HEK293 (cell line): ENCODE results near the gene ARMC7.
"Not testable (repeated sequence)": the region's sequence is repeated elsewhere in the genome, so short reads cannot be mapped to it uniquely, and the experiment has no call there.

Source experiments
- ATF2 ChIP-seq: fragments of 450-650 bp; formaldehyde crosslinking; IDR thresholded peaks from 2 replicates; pipeline ENCODE4 v1.5.1; 2016; ENCODE audit warnings: missing biosample characterization, missing genetic modification characterization, low read depth
- CTCF ChIP-seq: fragments of 450-650 bp; formaldehyde crosslinking; IDR thresholded peaks from 2 replicates; pipeline ENCODE4 v1.5.1; 2016; ENCODE audit warnings: missing biosample characterization, missing genetic modification characterization
- FEZF1 ChIP-seq: fragments of 450-650 bp; formaldehyde crosslinking; IDR thresholded peaks from 2 replicates; pipeline ENCODE4 v1.5.1; 2016; ENCODE audit warnings: missing biosample characterization, missing genetic modification characterization
- MYNN ChIP-seq: fragments of 450-650 bp; formaldehyde crosslinking; IDR thresholded peaks from 2 replicates; pipeline ENCODE4 v1.5.1; 2016; ENCODE audit warnings: missing biosample characterization, missing genetic modification characterization, borderline replicate concordance
- PATZ1 ChIP-seq: fragments of 450-650 bp; formaldehyde crosslinking; IDR thresholded peaks from 2 replicates; pipeline ENCODE4 v1.5.1; 2016; ENCODE audit warnings: missing biosample characterization, missing genetic modification characterization
- SALL2 ChIP-seq: fragments of 450-650 bp; formaldehyde crosslinking; IDR thresholded peaks from 2 replicates; pipeline ENCODE4 v1.5.0; 2017; ENCODE audit warnings: missing biosample characterization, mild to moderate bottlenecking, missing genetic modification characterization, borderline replicate concordance
- YY1 ChIP-seq: fragments of 450-650 bp; formaldehyde crosslinking; IDR thresholded peaks from 2 replicates; pipeline ENCODE4 v1.5.1; 2018; ENCODE audit warnings: missing biosample characterization, missing genetic modification characterization
- ZNF148 ChIP-seq: fragments of 450-650 bp; formaldehyde crosslinking; IDR thresholded peaks from 2 replicates; pipeline ENCODE4 v1.5.0; 2017; ENCODE audit warnings: missing biosample characterization, missing genetic modification characterization, borderline replicate concordance
- ZNF473 ChIP-seq: fragments of 450-650 bp; formaldehyde crosslinking; IDR thresholded peaks from 2 replicates; pipeline ENCODE4 v1.5.1; 2017; ENCODE audit warnings: missing biosample characterization, missing genetic modification characterization
- ZNF571 ChIP-seq: fragments of 450-650 bp; formaldehyde crosslinking; IDR thresholded peaks from 2 replicates; pipeline ENCODE4 v1.5.0; 2017; ENCODE audit warnings: missing biosample characterization, missing genetic modification characterization
- ZNF785 ChIP-seq: fragments of 450-650 bp; formaldehyde crosslinking; IDR thresholded peaks from 2 replicates; pipeline ENCODE4 v1.5.1; 2016; ENCODE audit warnings: missing biosample characterization, missing genetic modification characterization
- ZSCAN30 ChIP-seq: fragments of 450-650 bp; IDR thresholded peaks from 2 replicates; pipeline ENCODE4 v1.5.1; 2018; ENCODE audit warnings: missing biosample characterization, mild to moderate bottlenecking, missing genetic modification characterization, moderate library complexity

- TF ChIP-seq ZNF148 (tag by site-specific recombination); FEZF1 (tag by site-specific recombination); ZNF571 (tag by site-specific recombination); CTCF (tag by site-specific recombination); SALL2 (tag by site-specific recombination); PATZ1 (tag by site-specific recombination); MYNN (tag by site-specific recombination); YY1; ATF2; ZSCAN30; ZNF473 (tag by site-specific recombination); ZNF785 (tag by site-specific recombination): not testable (repeated sequence)
These were observed 48.7 kb downstream of the ARMC7 start for GRCh38 chr17:75158480-75158879.
